Skeletal muscle satellite cell (primary cell): ENCODE results near the gene TFF1.

Source experiments
- H3K27me3 ChIP-seq: 2 replicates; pipeline ENCODE4 v1.7.0; 2013; ENCODE audit warnings: low read length; ENCODE audit not compliant: control insufficient read depth, insufficient read depth
- H3K36me3 ChIP-seq: 2 replicates; pipeline ENCODE4 v1.7.0; 2013; ENCODE audit warnings: mild to moderate bottlenecking, control low read depth, low read length; ENCODE audit not compliant: insufficient read depth
- H3K4me1 ChIP-seq: 2 replicates; pipeline ENCODE4 v1.7.0; 2013; ENCODE audit warnings: low read length; ENCODE audit not compliant: control insufficient read depth, insufficient read depth
- H3K4me2 ChIP-seq: 2 replicates; pipeline ENCODE4 v1.7.0; 2013; ENCODE audit warnings: mild to moderate bottlenecking, low read length
- H3K4me3 ChIP-seq: 2 replicates; pipeline ENCODE4 v1.7.0; 2013; ENCODE audit warnings: low read length
- H3K9ac ChIP-seq: 2 replicates; pipeline ENCODE4 v1.7.0; 2013; ENCODE audit warnings: mild to moderate bottlenecking, low read depth, low read length, moderate library complexity
- H3K9me3 ChIP-seq: replicated peaks from 2 replicates; pipeline ENCODE4 v1.7.0; 2013; ENCODE audit warnings: mild to moderate bottlenecking, control low read depth, low read length

Gene TFF1

DNA sequence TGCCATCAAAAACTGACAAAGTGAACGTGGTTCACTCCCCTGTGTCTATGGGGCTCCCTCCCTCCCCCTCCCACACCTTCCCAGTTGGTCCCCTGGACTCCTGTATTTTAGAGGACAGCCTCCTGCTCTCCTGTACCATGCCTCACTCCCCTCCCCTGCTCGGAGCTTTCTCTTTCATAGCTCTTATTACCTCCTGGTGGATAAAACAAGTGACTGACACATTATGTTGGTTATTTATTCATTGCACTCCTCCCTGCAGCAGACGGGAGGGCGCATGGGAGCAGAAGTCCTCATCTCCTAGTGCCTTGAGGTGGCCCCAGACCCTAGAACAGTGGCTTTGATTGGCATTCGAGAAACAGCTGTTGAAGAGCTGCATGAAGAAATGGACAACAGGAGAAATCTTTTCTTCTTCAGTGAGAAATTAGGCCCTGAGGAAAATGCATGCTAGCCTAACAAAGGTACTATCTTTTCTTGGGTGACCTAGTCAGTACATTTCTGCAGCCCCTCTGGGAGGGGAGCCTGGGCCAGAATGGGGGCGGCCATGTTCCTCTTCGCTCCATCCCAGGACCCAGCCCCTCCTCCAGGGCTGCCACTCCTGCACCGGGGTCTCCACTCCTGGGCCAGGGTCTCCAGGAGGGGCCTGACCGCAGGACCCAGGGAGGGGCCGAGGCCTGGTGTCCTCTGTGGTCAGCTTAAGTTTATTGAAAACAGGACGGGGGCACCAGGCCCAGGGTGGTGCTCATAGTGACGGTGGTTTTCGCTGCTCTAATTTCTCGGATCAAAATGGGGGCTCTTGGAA, 1.2 kb upstream of the TFF1 start:
- Histone ChIP-seq H3K4me2 (no peak overlapping the region), H3K9me3 (no peaks in the 10 kb centered on the region)

DNA sequence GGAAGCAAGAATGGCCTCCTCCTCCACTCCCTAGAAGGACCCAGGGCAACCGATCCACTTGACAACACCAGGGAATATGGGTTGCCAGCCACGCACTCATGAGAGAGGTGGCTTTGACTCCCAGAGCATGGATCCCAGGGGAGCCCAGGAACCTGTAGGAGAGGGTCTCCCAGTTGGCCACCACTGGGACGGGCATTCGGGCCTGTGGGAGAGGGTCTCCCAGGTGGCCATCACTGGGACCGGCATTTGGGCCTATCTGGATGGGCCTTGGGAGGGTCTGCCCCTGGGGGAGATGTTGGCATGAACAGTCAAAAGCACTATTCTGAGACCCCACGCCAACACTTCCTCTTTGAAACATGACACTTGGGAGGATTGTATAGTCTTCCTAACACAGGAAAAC, 565 bp downstream of the TFF1 start:
- no peaks in the 10 kb centered on the region for H3K36me3 ChIP-seq
- H3K4me1 ChIP-seq = no peaks in the 10 kb centered on the region
- peaks cover 2% of the 10 kb centered on the region for H3K27me3 ChIP-seq
- H3K9me3 ChIP-seq = no peaks in the 10 kb centered on the region
- no peak overlapping the region for H3K9ac ChIP-seq
- H3K4me3 ChIP-seq = no peak overlapping the region
- H3K4me2 ChIP-seq = no peak overlapping the region

More for the DNA sequence above, 1.2 kb upstream of the TFF1 start:
- Histone ChIP-seq H3K9ac (no peak overlapping the region), H3K4me3 (no peak overlapping the region), H3K36me3 (no peaks in the 10 kb centered on the region), H3K4me1 (no peaks in the 10 kb centered on the region), H3K27me3 (no peaks in the 10 kb centered on the region)

DNA sequence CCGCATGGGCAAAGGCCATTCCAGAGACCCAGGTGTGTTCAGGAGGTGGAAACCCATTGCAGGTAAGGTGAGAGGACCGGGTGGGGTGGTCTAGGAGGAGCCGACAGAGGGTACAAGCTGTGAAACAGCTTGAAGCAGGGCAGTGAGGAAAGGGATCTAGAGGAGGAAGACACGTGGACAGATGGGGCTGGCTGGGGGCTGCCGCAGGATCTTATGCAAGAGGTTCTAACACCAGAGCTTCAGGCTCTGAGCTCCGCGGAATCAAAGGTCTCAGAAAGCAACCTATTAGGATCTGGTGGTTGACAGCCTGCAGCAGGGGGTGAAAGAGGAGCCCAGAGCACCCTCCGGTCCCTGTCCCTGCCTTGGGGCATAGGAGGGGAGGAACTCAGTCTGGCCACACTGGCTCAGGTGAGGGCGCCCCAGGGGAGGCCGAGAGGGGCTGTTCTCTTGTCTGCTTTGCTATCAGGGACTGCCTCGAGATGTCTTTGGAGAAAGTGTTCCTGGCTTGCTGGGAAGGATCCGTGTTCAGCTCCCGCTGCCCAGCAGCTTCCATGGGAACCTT, 1.9 kb downstream of the TFF1 start:
- Histone ChIP-seq H3K4me1 (no peaks in the 10 kb centered on the region), H3K4me2 (no peak overlapping the region), H3K9me3 (no peaks in the 10 kb centered on the region), H3K9ac (no peak overlapping the region), H3K36me3 (no peaks in the 10 kb centered on the region), H3K4me3 (no peak overlapping the region), H3K27me3 (peaks cover 2% of the 10 kb centered on the region)

DNA sequence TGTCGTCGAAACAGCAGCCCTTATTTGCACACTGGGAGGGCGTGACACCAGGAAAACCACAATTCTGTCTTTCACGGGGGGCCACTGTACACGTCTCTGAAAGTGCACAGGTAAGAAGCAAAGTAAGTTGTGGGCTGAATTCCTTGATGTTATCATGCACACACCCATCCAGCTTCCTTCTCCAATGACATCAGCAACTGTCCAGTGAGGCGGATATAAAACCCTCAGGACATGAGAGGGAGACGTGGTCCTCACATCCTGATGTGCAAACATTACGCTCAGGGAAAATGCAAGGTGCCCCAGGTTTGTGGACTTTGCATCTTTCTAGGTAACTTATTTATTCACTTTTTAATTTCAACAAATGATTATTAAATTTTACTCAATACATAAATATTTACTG, 3.0 kb downstream of the TFF1 start:
- Histone ChIP-seq H3K4me2 (no peak overlapping the region), H3K9me3 (no peaks in the 10 kb centered on the region), H3K27me3 (peaks cover 2% of the 10 kb centered on the region), H3K36me3 (no peaks in the 10 kb centered on the region), H3K4me1 (no peaks in the 10 kb centered on the region), H3K4me3 (no peak overlapping the region), H3K9ac (no peak overlapping the region)

DNA sequence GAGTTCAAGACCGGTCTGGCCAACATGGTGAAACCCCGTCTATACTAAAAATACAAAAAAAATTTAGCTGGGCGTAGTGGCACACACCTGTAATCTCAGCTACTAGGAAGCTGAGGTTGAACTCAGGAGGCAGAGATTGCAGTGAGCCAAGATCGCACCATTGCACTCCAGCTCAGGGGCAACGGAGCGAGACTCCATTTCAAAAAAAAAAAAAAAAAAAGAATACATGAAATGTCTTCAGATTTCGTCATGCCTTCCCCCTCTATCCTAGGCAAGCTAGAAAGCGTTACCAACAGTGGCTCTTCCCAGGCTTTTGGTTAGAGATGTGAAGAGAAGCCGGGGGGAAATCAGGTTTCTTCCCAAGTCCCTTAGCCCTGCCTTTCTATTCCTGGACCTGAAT, 3.6 kb downstream of the TFF1 start:
- Histone ChIP-seq H3K4me1 (no peaks in the 10 kb centered on the region), H3K27me3 (peaks cover 2% of the 10 kb centered on the region), H3K36me3 (no peaks in the 10 kb centered on the region), H3K9ac (no peak overlapping the region), H3K9me3 (no peaks in the 10 kb centered on the region), H3K4me3 (no peak overlapping the region), H3K4me2 (no peak overlapping the region)

DNA sequence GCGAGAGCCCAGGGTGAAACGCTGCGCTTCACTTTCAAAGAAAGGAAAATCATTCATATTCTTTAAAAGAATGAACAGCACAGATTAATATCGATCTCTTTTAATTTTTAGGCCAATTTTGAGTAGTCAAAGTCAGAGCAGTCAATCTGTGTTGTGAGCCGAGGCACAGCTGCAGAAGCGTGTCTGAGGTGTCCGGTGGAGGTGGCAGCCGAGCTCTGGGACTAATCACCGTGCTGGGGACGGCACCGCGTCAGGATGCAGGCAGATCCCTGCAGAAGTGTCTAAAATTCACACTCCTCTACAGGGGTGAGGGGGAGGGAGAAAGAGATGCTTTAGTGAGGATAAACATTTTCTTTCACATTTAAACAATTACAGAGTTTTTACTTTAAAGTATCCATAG, 4.1 kb downstream of the TFF1 start:
- no peak overlapping the region for H3K9ac ChIP-seq
- H3K9me3 ChIP-seq = no peaks in the 10 kb centered on the region
- peaks cover 2% of the 10 kb centered on the region for H3K27me3 ChIP-seq
- no peaks in the 10 kb centered on the region for H3K4me1 ChIP-seq
- H3K36me3 ChIP-seq = no peaks in the 10 kb centered on the region
- no peak overlapping the region for H3K4me2 ChIP-seq
- no peak overlapping the region for H3K4me3 ChIP-seq

DNA sequence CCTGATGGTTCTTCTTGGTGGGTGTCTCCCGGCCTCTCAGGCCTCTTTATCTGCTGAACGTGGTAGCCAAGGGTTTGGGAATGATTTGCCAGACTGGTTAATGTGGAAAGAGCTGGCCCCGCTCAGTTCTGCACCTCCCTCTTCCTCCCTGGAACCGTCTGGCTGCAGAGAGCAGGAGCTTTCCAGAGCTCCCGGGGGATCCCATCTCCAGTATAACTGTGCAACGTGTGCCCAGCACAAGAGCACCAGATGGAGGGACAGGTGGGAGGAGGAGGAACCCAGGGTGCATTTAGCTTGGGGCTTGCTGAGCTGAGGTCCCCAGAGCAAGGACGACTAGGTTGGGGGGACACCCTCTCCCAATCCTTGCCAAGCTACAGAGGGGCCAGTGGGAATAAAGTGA, 5.0 kb downstream of the TFF1 start:
- H3K9me3 ChIP-seq = no peaks in the 10 kb centered on the region
- no peak overlapping the region for H3K9ac ChIP-seq
- no peaks in the 10 kb centered on the region for H3K36me3 ChIP-seq
- no peak overlapping the region for H3K4me2 ChIP-seq
- peaks cover 2% of the 10 kb centered on the region for H3K27me3 ChIP-seq
- H3K4me3 ChIP-seq = no peak overlapping the region
- no peaks in the 10 kb centered on the region for H3K4me1 ChIP-seq

DNA sequence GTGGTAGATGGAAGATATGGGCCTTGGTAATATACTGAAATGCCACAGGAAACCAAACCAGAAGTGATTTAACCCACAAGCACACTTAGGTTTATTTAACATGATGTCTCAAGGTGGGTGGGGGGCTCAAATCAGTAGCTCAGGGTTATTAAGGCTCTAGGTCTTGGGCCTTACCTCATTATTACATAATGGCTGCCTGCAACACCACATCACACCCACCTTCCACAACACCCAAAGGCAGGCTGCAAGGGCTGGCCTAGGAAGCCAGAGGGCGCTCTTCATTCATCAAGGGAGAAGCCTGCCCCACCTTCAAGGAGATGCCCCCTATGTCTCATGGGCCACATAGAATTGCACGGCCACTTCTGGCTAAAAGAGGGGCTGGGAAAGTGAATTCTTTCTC, 6.0 kb downstream of the TFF1 start:
- Histone ChIP-seq H3K36me3 (no peaks in the 10 kb centered on the region), H3K9ac (no peak overlapping the region), H3K27me3 (peaks cover 2% of the 10 kb centered on the region), H3K4me1 (no peaks in the 10 kb centered on the region), H3K4me3 (no peak overlapping the region), H3K4me2 (no peak overlapping the region), H3K9me3 (no peaks in the 10 kb centered on the region)

DNA sequence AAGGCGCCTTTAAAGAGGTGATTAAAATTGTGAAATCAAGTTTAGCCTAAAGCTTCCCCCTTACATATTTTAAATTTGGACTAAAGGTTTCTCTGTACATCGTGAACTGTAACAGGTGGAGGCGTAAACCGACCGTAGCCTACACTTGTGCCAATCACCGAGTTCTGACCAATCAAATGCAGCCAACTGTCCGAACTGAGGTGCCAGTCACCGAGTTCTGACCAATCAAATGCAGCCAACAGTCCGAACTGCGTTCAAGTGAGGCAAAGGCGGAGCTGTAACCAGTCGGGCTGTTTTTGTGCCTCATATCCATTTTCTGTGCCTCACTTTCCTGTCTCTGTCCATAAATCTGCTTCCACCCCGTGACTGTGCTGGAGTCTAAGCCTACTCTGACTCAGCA, 7.4 kb downstream of the TFF1 start:
- Histone ChIP-seq H3K9me3 (no peaks in the 10 kb centered on the region), H3K4me2 (no peak overlapping the region), H3K36me3 (no peaks in the 10 kb centered on the region), H3K4me1 (no peaks in the 10 kb centered on the region), H3K9ac (no peak overlapping the region), H3K27me3 (peaks cover 2% of the 10 kb centered on the region), H3K4me3 (no peak overlapping the region)

DNA sequence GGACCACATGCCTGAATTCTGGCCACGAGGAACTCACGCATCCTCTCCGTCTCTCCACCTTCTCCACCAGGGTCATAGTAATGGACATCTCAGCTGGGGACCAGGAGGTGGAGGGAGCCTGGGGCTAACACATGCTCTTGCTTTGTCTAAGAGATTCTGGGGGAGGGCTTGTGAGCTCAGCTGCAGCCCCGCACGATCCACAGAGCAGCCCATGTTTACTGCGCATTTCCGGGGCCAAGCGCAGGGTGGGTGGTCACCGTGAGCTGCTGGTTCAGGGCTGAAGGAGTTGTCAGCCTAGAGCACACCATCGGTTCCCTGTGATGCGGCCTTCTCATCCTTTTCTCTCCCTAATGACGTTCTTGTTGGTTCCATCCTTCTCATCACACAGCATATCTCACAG, 8.1 kb downstream of the TFF1 start:
- H3K4me2 ChIP-seq = no peak overlapping the region
- peaks cover 2% of the 10 kb centered on the region for H3K27me3 ChIP-seq
- no peak overlapping the region for H3K4me3 ChIP-seq
- no peaks in the 10 kb centered on the region for H3K9me3 ChIP-seq
- no peaks in the 10 kb centered on the region for H3K36me3 ChIP-seq
- no peaks in the 10 kb centered on the region for H3K4me1 ChIP-seq
- H3K9ac ChIP-seq = no peak overlapping the region

DNA sequence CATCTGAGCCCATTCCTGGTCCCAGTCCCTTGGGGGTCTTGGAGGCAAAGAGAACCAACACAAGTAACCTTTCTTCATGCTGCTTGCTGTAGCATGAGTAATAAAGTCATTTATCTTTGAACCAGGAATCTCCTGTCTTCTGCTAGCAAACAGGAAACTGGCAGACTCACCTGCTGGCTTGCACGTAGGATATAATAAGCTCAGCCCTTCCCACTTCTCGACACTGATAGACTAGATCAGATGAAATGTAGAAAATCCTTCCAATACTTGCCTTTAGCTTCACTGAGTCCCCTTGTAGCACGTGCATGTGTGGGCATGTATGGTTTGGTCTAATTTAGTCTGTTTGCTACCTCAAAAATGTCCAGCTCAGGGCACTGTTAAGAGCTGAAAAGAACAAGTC, 9.0 kb downstream of the TFF1 start:
- no peak overlapping the region for H3K4me2 ChIP-seq
- H3K9ac ChIP-seq = no peak overlapping the region
- no peaks in the 10 kb centered on the region for H3K4me1 ChIP-seq
- H3K9me3 ChIP-seq = no peaks in the 10 kb centered on the region
- no peaks in the 10 kb centered on the region for H3K36me3 ChIP-seq
- no peak overlapping the region for H3K4me3 ChIP-seq
- peaks cover 2% of the 10 kb centered on the region for H3K27me3 ChIP-seq

DNA sequence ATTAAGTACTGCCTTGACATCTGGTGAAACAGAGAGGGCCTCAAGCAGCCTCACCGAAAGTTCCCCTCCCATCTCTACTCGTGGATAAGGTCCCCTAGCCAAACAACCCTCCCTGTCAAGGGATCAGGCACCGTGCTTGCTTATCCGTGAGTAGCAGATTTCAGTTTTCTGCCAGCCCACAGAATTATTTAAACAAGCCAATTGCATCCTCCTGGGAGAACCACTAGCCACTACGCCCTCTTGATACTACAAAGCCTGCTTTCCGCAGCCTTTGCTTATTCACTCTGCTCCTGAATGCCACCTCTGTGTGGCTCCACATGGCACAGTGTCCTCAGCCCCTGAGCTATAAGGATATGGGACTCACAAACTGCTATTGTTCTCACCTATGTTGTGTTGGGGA, 9.7 kb downstream of the TFF1 start:
- no peak overlapping the region for H3K9ac ChIP-seq
- H3K4me1 ChIP-seq = no peaks in the 10 kb centered on the region
- H3K36me3 ChIP-seq = no peaks in the 10 kb centered on the region
- no peak overlapping the region for H3K4me3 ChIP-seq
- H3K27me3 ChIP-seq = no peaks in the 10 kb centered on the region
- H3K4me2 ChIP-seq = no peak overlapping the region
- no peaks in the 10 kb centered on the region for H3K9me3 ChIP-seq
